Inflammatory macrophage treated with lipopolysaccharide for 4 hours (primary cell): ENCODE measurements around the gene CCDC90B.
"Not testable (repeated sequence)": the region's sequence is repeated elsewhere in the genome, so short reads cannot be mapped to it uniquely, and the experiment has no call there.

Experiments used
- DNase-seq: peaks from one replicate; pipeline ENCODE4 v3.0.0-alpha.2; 2020

The CCDC90B gene

DNA sequence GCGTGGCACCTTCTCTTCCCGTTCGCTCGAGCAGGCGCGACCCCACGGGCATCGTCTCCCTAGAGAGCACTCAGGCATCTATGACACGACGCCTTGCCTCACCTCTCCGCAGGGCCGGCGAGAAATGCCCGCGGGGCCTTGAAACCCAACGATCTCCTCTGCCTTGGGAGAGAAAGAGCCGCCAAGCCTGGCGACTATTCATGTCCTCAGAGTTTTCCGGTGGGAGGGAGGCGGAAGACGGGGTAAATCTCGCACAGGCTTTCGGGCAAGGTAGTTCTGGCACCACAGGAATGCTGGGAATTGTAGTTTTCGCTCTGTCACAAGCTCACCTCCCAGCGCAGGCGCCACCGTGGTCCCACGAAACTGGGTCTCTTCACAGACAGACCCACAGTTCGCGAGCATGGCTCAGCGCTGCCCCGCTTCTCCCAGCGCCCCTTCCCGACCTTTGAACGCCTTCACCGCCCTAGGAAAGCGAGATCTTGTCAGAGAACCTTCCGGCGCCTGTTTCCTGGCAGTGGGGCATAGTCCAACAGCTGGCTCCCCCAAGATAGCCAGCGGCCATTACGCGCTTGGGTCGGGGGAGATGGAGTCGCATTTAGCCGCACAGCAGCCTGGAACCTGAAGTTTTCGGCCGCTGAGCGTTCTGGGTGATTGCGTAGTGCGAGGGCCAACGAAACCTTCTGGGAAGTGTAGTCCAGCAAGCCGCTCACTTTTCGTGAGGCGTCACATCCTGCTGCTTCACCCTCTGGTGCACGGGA lies at the start of gene CCDC90B:
Gene CCDC90B (minus strand): TSS at position 597 of the 758 bp plus-strand sequence. CDS start 395 bp downstream, at position 202.
- peak; percentile 98 for DNase-seq

GRCh38 chr11:83335446-83336070 lies 49.4 kb upstream of the CCDC90B start:
- no peak for DNase-seq

GRCh38 chr11:83330303-83330702 lies 44.1 kb upstream of the CCDC90B start:
- no peak for DNase-seq

- DNase-seq, result no peak
Measured at GRCh38 chr11:83326326-83326725, 40.2 kb upstream of the CCDC90B start.

DNA sequence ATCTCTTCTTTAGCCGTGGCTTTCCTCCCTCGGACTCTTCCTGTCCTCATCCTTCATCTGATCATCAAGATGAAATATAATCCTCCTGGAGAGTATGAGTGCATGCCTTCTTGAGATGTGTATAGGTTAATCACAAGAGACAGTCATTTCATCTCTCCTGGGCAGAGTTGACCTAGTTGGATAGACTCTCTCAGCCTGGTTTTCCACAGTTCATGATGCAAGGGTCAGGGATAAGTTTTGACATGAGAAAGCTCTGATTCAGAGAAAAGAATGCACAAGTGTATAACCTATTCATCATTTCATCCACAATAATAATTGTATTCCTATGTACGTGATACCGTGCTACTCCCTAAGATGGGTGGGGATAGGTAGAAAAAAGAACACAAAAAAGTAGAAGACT lies 33.2 kb upstream of the CCDC90B start:
- DNase-seq, result no peak

- DNase-seq, result no peak
Measured at GRCh38 chr11:83318931-83319330, 32.8 kb upstream of the CCDC90B start.

- no peak for DNase-seq
Measured at GRCh38 chr11:83317757-83318690, 31.9 kb upstream of the CCDC90B start.

GRCh38 chr11:83316897-83317268 lies 30.7 kb upstream of the CCDC90B start:
- DNase-seq, result not testable (repeated sequence)

- not testable (repeated sequence) for DNase-seq
Measured at GRCh38 chr11:83316143-83316896, 30.2 kb upstream of the CCDC90B start.

- no peak for DNase-seq
Measured at GRCh38 chr11:83312430-83312829, 26.3 kb upstream of the CCDC90B start.

- no peak for DNase-seq
Measured at GRCh38 chr11:83311701-83312100, 25.5 kb upstream of the CCDC90B start.

GRCh38 chr11:83310718-83311117 lies 24.6 kb upstream of the CCDC90B start:
- DNase-seq, result no peak

- DNase-seq, result not testable (repeated sequence)
Measured at GRCh38 chr11:83308536-83308935, 22.4 kb upstream of the CCDC90B start.

DNA sequence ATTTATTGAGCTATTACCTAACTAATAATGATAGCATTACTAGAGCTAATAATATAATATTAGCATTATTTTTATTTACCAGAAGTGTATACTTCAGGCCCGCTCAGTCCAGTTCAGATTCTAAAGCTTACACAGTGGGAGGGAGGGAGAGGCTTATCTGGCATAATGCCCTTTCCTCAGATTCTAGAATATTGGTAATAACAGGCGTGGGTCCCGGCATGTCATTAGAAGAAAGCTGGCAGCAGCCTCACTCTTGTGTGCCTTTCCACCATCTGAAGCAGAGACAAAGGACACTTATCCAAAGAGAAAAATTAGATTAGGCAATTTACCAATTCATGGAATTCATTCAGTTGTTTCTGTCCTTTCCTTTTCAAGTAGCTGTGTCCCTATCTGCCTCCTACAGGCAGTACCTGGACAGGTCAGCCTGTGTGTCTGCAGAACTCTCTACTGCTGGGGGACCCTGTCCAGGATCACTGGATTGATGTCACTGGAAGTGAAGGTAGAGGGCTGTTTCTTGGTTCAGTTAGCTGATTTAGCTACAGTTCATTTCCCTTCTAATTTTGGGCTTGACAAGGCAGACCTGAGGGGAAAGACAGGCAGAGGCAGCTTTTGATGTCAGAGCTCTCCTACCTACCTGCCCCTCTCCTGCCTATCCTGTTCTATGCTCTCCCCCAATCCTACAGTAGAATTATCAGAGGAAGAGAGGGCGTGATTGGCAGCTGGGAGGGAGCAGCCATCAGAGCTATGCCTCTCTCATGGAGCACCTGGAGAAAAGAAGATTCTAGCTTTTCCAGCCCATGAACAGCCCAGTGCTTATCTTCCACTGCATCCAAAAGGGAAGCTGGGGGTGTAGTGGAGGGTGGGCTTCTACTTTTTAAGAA lies 20.3 kb upstream of the CCDC90B start:
- DNase-seq, result no peak

DNA sequence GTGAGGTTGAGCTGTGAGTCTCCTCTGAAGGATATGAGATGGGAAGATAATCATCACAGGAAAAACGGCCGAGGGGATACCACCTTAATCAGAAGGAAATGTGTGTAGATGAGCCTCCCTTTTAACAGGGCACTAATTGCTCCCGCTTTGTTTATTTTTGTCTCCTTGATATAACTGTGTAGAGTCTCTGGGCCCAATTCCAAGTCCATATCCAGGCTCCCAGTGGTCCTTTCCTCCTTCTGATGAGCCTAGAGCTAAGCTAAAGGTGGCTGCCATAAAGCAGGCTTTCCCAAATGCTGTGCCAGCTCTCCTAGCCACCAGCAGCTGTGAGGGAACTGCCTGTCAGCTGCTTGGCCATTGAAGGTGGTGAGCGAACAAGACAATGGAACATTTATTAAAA lies 17.1 kb upstream of the CCDC90B start:
- DNase-seq, result no peak

GRCh38 chr11:83302151-83302550 lies 16.0 kb upstream of the CCDC90B start:
- peak; percentile 7 for DNase-seq

GRCh38 chr11:83299681-83300080 lies 13.5 kb upstream of the CCDC90B start:
- DNase-seq, result no peak

GRCh38 chr11:83294208-83294607 lies 8.0 kb upstream of the CCDC90B start:
- DNase-seq, result no peak

DNA sequence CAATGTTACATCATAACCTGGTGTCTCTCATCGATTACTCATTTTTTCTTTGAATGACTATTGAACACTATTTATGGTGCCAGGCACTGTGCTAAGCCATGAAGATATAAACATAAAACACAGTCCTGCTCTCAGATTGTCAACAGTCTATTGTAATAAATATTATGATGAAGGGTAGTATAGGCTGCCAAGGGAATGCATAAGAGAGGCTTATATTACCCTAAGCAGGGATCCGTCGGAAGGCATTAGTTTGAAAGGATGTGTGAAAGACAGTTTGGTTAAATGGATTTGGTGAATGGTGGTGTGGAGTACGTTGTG lies 7.2 kb upstream of the CCDC90B start:
- DNase-seq, result no peak

DNA sequence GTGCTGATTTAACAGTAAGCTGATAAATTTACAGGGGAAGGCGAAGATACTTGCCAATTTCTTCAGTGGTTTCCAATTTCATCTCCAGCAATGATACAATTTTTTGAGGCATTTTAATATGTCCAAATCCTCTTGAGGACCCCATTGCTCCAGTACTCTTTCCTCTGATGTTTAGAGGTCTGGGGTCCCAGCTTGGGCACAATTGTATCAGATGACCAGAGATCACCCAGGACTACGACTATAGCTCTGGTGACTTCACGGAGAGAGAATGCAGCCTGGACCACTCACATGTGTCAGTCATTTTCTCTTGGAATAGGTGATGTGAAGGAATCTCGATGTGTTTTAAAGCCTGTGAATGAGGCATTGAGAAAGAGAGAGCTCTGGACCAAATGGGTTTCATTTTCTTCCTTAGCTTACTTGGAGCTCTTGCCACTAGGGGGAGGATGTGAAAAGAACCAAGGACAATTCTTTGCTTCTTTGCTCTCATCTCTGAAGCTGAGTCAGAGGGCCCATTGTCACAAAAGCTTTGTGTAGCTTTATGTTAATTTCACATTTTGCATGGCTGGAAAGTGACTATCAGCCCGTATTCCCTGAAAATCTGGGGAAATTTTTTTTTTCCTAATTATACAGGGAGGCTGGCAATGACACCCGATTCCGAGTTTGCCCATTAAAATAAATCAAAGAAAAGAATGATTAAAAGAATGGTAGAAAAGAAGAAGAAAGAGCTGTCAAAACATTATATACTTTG lies 6.7 kb upstream of the CCDC90B start:
- peak; percentile 64 for DNase-seq

GRCh38 chr11:83287631-83288030 lies 1.5 kb upstream of the CCDC90B start:
- DNase-seq, result no peak
